A549 (cell line): ENCODE data around the gene CHCT1. TPM values are rescaled to one million over a fixed set of nuclear protein-coding genes. Genes with fewer than 3 reads are reported as not detected.
A peak's percentile ranks its signal among the peaks of the same experiment; 100 is the strongest.

Experiments used
- ATAC-seq, 2 experiments: fragments of 200-7000 bp in 1 of 2; fragments of >200 bp in 1 of 2; cut with Nextera tagmentation in 1 of 2; cut with Tn5 transposase in 1 of 2; 3 replicates each; pipeline versions ENCODE4 v1.8.0 to v1.9.1; 2018 to 2020; ENCODE audit warnings: mild to moderate bottlenecking in 1 of 2, moderate library complexity in 1 of 2
- CTCF ChIA-PET: fragments of 300-600 bp; sonication (Branson Sonifier 250); formaldehyde crosslinking; extraction: SDS; loops from one replicate; lab custom pipeline; 2021; ENCODE audit warnings: antibody characterized with exemption, inconsistent platforms; lab: Yijun Ruan, JAX
- POLR2A ChIA-PET: fragments of 350-600 bp; formaldehyde crosslinking; extraction: SDS; loops from one replicate; lab custom pipeline; 2021; ENCODE audit warnings: antibody characterized with exemption, inconsistent platforms; lab: Yijun Ruan, JAX
- DNase-seq, 2 experiments: peaks; one replicate each; pipeline versions ENCODE4 v3.0.0 to v3.0.0-alpha.2; 2011 to 2016; ENCODE audit warnings: low read depth in 1 of 2, low spot score in 1 of 2
- FAIRE-seq: peaks from 2 replicates; lab custom pipeline; 2011; peaks lifted over from hg19 to GRCh38; lab: Jason Lieb, UNC
- H3K27ac ChIP-seq, 2 experiments: fragments of >200 bp; sonication (Bioruptor Twin); formaldehyde crosslinking; 3 replicates each; pipeline ENCODE4 v1.5.1; 2016 to 2017
- H3K4me1 ChIP-seq: fragments of >200 bp; sonication (Bioruptor Twin); formaldehyde crosslinking; 3 replicates; pipeline ENCODE4 v1.6.1; 2016
- H3K4me2 ChIP-seq: fragments of >200 bp; sonication (Bioruptor Twin); formaldehyde crosslinking; 3 replicates; pipeline ENCODE4 v1.6.1; 2016
- H3K4me3 ChIP-seq: fragments of >200 bp; sonication (Bioruptor Twin); formaldehyde crosslinking; 3 replicates; pipeline ENCODE4 v1.5.1; 2016
- H3K9me3 ChIP-seq: fragments of >200 bp; sonication (Bioruptor Twin); formaldehyde crosslinking; 3 replicates; pipeline ENCODE4 v1.6.1; 2016
- BHLHE40 ChIP-seq: IDR thresholded peaks from 2 replicates; pipeline ENCODE4 v1.6.1; 2012; ENCODE audit warnings: low read depth, low read length, inconsistent platforms
- CBX2 ChIP-seq: fragments of 200-600 bp; sonication (generic); IDR thresholded peaks from 2 replicates; pipeline ENCODE4 v1.6.1; 2016; ENCODE audit warnings: low read depth, mild to moderate bottlenecking, borderline replicate concordance
- CBX8 ChIP-seq: fragments of 200-600 bp; sonication (generic); IDR thresholded peaks from 2 replicates; pipeline ENCODE4 v1.6.1; 2016
- CEBPB ChIP-seq, 2 experiments: fragments of >200 bp in 1 of 2; sonication (Bioruptor Twin) in 1 of 2; formaldehyde crosslinking in 1 of 2; IDR thresholded peaks; 2 replicates each; pipeline ENCODE4 v1.6.1; 2012 to 2016
- FOSL2 ChIP-seq, 2 experiments: fragments of 450-650 bp in 1 of 2; fragments of >200 bp in 1 of 2; sonication (Bioruptor Twin) in 1 of 2; formaldehyde crosslinking; IDR thresholded peaks; 2 replicates each; pipeline versions ENCODE4 v1.5.0 to v1.6.1; 2016 to 2020; ENCODE audit warnings: mild to moderate bottlenecking in 1 of 2, moderate library complexity in 1 of 2
- FOXS1 ChIP-seq: fragments of 250-450 bp; sonication (Bioruptor Pico); IDR thresholded peaks from 2 replicates; pipeline ENCODE4 v1.5.0; 2020; ENCODE audit warnings: mild to moderate bottlenecking, moderate library complexity
- GATA3 ChIP-seq: IDR thresholded peaks from 2 replicates; pipeline ENCODE4 v1.6.1; 2012; ENCODE audit warnings: borderline replicate concordance
- HOXB13 ChIP-seq: fragments of 250-450 bp; sonication (Bioruptor Pico); IDR thresholded peaks from 2 replicates; pipeline ENCODE4 v1.5.0; 2020; ENCODE audit warnings: low read depth, mild to moderate bottlenecking, moderate library complexity
- HOXB5 ChIP-seq: fragments of 250-450 bp; sonication (Bioruptor Pico); IDR thresholded peaks from 2 replicates; pipeline ENCODE4 v1.5.0; 2020; ENCODE audit warnings: mild to moderate bottlenecking, moderate library complexity
- MAZ ChIP-seq: fragments of 150-350 bp; IDR thresholded peaks from 2 replicates; pipeline ENCODE4 v1.6.1; 2014; ENCODE audit warnings: antibody characterized with exemption, low read depth, low read length, borderline replicate concordance
- MYC ChIP-seq: IDR thresholded peaks from 2 replicates; pipeline ENCODE4 v1.6.1; 2012; ENCODE audit warnings: mild to moderate bottlenecking, inconsistent platforms, low read length, improper control_type of control experiment, borderline replicate concordance
- NPAS2 ChIP-seq: fragments of 250-450 bp; sonication (Bioruptor Pico); IDR thresholded peaks from 2 replicates; pipeline ENCODE4 v1.8.0; 2022; ENCODE audit warnings: mild to moderate bottlenecking, moderate library complexity, borderline replicate concordance
- NR3C1 ChIP-seq: fragments of >200 bp; sonication (Bioruptor Twin); formaldehyde crosslinking; IDR thresholded peaks from 3 replicates; pipeline ENCODE4 v1.6.1; 2017
- PHF8 ChIP-seq: fragments of 200-600 bp; sonication (generic); IDR thresholded peaks from 2 replicates; pipeline ENCODE4 v1.6.1; 2016; ENCODE audit warnings: low read depth, mild to moderate bottlenecking, antibody characterized with exemption, moderate library complexity, borderline replicate concordance
- RAD21 ChIP-seq, 2 experiments: fragments of >200 bp in 1 of 2; sonication (Bioruptor Twin) in 1 of 2; formaldehyde crosslinking in 1 of 2; IDR thresholded peaks in 1 of 2; conservative IDR thresholded peaks in 1 of 2; 2 replicates in 1 of 2; 3 replicates in 1 of 2; pipeline ENCODE4 v1.6.1; 2012 to 2018; ENCODE audit warnings: inconsistent platforms in 1 of 2
- TP53 ChIP-seq: fragments of 250-450 bp; sonication (Bioruptor Pico); IDR thresholded peaks from 2 replicates; pipeline ENCODE4 v1.5.0; 2021; ENCODE audit warnings: mild to moderate bottlenecking, moderate library complexity
- ZC3H11A ChIP-seq: fragments of 450-650 bp; IDR thresholded peaks from 2 replicates; pipeline ENCODE4 v1.6.1; 2014; ENCODE audit warnings: antibody characterized with exemption, mild to moderate bottlenecking
- WGBS: methylation state at CpG from one replicate; pipeline ENCODE4 v1.1.6; 2017; ENCODE audit errors: missing lambda C conversion rate; 5-methylcytosine and 5-hydroxymethylcytosine counted together
- polyA plus RNA-seq, 4 experiments: library from polyadenylated mRNA; depleted of rRNA in 3 of 4; stranded (reverse); fragments of >200 nt; fragmentation: RNase III in 1 of 4; extraction: RNeasy Plus Mini Kit Qiagen cat#74134 plus additional on column Dnase treatment in 1 of 4; gene quantifications; 2 replicates in 3 of 4; 3 replicates in 1 of 4; pipeline ENCODE4 v1.2.3, GENCODE V29; 2011 to 2017
- TF ChIP-seq, protein P1 (sequence below): IDR thresholded peaks from 2 replicates; pipeline ENCODE4 v1.6.1; 2012
- TF ChIP-seq, protein P2 (sequence below): fragments of >200 bp; sonication (Bioruptor Twin); formaldehyde crosslinking; IDR thresholded peaks from 3 replicates; pipeline ENCODE4 v1.5.1; 2016
- TF ChIP-seq, protein P3 (sequence below): fragments of 150-350 bp; IDR thresholded peaks from 2 replicates; pipeline ENCODE4 v1.6.1; 2014; ENCODE audit warnings: low read depth, mild to moderate bottlenecking, low read length
- TF ChIP-seq, protein P4 (sequence below): fragments of 250-450 bp; sonication (Bioruptor Pico); IDR thresholded peaks from 2 replicates; pipeline ENCODE4 v1.5.0; 2020; ENCODE audit warnings: low read depth, mild to moderate bottlenecking, moderate library complexity
- TF ChIP-seq, protein P5 (sequence below): fragments of 200-600 bp; sonication (generic); IDR thresholded peaks from 2 replicates; pipeline ENCODE4 v1.6.1; 2016; ENCODE audit warnings: antibody characterized with exemption, mild to moderate bottlenecking, moderate library complexity
- TF ChIP-seq, protein P6 (sequence below): fragments of 250-450 bp; sonication (Bioruptor Pico); IDR thresholded peaks from 2 replicates; pipeline ENCODE4 v1.5.0; 2021; ENCODE audit warnings: mild to moderate bottlenecking, moderate library complexity, borderline replicate concordance

The CHCT1 gene
- polyA plus RNA-seq, 2 of the 4 experiments (the other 2 are of a cell fraction), result 0.10 TPM; not detected in 1

DNA sequence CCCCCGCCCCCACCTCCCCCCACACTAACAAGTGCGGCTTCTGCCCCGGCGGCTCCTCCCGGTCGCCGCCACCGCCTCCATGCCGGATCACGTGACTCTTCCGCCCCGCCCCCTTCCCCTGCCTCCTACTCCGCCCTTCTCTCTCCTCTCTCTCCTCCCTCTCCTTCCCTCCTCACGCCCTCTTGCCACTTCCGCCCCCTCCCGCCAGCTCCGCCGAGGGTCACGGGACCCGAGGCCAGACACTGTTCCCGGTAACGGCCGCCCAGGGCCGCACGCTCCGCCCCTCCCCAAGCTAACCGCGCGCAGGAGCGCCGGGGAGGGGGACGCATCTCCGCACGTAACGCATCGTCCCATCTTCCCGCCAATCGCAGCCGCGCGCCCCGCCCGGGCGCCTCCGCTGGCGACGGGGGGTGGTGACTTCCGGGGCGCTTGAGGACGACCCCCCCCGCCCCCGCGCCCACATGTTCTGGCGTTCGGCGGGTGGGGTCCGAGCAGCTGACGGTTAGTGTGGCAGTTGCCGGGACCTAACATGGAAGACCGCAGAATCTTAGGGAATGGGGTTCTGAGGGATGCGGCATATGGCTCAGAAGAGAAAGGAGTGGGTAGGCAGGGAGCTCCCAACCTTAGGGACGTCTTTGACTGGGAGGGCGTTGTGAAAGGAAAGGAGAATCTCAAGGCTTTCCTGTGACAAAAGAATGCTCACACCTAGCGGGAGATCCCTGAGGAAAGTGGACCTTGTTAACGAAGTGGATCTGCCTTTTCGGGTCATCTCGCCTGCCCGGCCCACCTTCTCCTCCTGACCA is 30.0 kb upstream of the CHCT1 start, which contains the start of gene USP32 (continued):
- TF ChIP-seq, protein P1, sequence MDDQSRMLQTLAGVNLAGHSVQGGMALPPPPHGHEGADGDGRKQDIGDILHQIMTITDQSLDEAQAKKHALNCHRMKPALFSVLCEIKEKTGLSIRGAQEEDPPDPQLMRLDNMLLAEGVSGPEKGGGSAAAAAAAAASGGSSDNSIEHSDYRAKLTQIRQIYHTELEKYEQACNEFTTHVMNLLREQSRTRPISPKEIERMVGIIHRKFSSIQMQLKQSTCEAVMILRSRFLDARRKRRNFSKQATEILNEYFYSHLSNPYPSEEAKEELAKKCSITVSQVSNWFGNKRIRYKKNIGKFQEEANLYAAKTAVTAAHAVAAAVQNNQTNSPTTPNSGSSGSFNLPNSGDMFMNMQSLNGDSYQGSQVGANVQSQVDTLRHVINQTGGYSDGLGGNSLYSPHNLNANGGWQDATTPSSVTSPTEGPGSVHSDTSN, result peak; percentile 80
- TF ChIP-seq HOXB5 (CRISPR knock-in tag), result peak; percentile 46; the same call in 1 of the 2 replicates
- TF ChIP-seq, protein P2, sequence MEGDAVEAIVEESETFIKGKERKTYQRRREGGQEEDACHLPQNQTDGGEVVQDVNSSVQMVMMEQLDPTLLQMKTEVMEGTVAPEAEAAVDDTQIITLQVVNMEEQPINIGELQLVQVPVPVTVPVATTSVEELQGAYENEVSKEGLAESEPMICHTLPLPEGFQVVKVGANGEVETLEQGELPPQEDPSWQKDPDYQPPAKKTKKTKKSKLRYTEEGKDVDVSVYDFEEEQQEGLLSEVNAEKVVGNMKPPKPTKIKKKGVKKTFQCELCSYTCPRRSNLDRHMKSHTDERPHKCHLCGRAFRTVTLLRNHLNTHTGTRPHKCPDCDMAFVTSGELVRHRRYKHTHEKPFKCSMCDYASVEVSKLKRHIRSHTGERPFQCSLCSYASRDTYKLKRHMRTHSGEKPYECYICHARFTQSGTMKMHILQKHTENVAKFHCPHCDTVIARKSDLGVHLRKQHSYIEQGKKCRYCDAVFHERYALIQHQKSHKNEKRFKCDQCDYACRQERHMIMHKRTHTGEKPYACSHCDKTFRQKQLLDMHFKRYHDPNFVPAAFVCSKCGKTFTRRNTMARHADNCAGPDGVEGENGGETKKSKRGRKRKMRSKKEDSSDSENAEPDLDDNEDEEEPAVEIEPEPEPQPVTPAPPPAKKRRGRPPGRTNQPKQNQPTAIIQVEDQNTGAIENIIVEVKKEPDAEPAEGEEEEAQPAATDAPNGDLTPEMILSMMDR, result no peak
- TF ChIP-seq FOXS1 (CRISPR knock-in tag), result 0 out of 2 replicates have a peak, but pooled peaks have one; percentile 48
- peak; percentile 72; the same call in 1 of the 2 replicates for TF ChIP-seq MAZ
- peak; percentile 67; the same call in 1 of the 2 replicates for TF ChIP-seq PHF8
- TF ChIP-seq, protein P3, sequence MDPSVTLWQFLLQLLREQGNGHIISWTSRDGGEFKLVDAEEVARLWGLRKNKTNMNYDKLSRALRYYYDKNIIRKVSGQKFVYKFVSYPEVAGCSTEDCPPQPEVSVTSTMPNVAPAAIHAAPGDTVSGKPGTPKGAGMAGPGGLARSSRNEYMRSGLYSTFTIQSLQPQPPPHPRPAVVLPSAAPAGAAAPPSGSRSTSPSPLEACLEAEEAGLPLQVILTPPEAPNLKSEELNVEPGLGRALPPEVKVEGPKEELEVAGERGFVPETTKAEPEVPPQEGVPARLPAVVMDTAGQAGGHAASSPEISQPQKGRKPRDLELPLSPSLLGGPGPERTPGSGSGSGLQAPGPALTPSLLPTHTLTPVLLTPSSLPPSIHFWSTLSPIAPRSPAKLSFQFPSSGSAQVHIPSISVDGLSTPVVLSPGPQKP, result 0 out of 2 replicates have a peak, but pooled peaks have one; percentile 4
- TF ChIP-seq, protein P4, sequence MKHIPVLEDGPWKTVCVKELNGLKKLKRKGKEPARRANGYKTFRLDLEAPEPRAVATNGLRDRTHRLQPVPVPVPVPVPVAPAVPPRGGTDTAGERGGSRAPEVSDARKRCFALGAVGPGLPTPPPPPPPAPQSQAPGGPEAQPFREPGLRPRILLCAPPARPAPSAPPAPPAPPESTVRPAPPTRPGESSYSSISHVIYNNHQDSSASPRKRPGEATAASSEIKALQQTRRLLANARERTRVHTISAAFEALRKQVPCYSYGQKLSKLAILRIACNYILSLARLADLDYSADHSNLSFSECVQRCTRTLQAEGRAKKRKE (CRISPR knock-in tag), result no peak
- no peak for TF ChIP-seq CBX2
- no peak for TF ChIP-seq CEBPB (IDR thresholded peaks at IDR 0.05)

DNA sequence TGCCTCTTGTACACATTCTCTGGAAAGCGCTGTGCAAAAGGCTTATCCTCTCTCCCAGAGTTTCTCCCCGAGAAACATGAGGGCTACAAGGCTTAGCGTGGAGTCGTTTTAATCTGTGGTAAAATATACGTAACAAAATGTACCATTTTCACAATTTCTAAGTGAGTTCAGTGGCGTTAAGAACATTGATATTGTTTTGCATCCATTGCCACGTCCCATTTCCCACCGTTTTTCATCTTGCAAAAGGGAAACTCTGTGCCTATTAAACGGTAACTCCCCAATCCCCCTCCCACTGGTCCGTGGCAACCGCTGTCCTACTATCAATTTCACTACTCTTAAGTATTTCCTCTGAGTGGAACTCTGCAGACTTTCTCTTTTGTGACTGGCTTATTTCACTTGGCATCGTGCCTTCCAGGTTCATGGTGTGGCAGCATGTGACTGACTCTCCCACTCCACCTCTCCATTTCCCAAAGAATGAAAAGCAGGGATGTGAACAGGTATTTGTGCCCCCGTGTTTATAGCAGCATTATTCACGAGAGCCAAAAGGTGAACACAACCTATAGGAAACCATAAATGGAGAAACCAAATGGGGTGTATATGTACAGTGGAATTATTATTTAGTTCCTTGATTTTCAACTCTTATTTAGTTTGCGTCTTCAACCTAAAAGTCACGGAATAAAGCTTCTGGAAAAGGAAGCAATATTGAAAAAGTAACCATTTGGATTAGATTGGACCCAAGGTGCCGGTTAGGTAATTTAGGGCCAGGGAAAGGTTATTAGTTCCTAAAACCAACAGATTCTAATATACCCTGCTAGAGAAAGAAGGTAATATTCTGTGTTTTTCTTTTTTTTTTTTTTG is 29.2 kb upstream of the CHCT1 start:
- Histone ChIP-seq H3K4me2 (peak overlapping the region; percentile 94), H3K9me3 (no peaks in the 10 kb centered on the region), H3K4me3 (peak overlapping the region; percentile 91), H3K27ac (peak overlapping the region; percentile 96), H3K4me1 (peaks cover 24% of the 10 kb centered on the region)
- ChIA-PET POLR2A (interaction anchor here (0.6 to 1.8 kb wide), 10 partner anchors 8 to 311 kb away, joined by 3 to 16 read pairs (median 7); partner anchors contain the start of genes BCAS3 and PPM1D), CTCF (interaction anchor here (0.6 to 2.5 kb wide), 9 partner anchors 8 to 250 kb away, joined by 3 to 6 read pairs (median 3); no protein-coding TSS in a partner anchor)
- FAIRE-seq, result no peak
- no peak for ATAC-seq
- peak; percentile 35 to 60 for DNase-seq
- 22% methylated on average over 17 of the region's 17 CpGs for WGBS
- TF ChIP-seq ZC3H11A (no peak), NR3C1 (no peak), BHLHE40 (no peak), RAD21 (conservative IDR thresholded peaks at IDR 0.05 in 1 of 2, IDR thresholded peaks at IDR 0.05 in 1 of 2) (no peak), GATA3 (no peak), CBX8 (no peak), NPAS2 (CRISPR knock-in tag) (no peak), MAZ (no peak), HOXB13 (CRISPR knock-in tag) (no peak), TP53 (CRISPR knock-in tag) (0 out of 2 replicates have a peak, but pooled peaks have one; percentile 18), FOSL2 (IDR thresholded peaks at IDR 0.05) (no peak), FOSL2 (CRISPR knock-in tag; IDR thresholded peaks at IDR 0.05) (no peak), MYC (no peak; the same call in 1 of the 2 replicates)
- TF ChIP-seq, protein P5, sequence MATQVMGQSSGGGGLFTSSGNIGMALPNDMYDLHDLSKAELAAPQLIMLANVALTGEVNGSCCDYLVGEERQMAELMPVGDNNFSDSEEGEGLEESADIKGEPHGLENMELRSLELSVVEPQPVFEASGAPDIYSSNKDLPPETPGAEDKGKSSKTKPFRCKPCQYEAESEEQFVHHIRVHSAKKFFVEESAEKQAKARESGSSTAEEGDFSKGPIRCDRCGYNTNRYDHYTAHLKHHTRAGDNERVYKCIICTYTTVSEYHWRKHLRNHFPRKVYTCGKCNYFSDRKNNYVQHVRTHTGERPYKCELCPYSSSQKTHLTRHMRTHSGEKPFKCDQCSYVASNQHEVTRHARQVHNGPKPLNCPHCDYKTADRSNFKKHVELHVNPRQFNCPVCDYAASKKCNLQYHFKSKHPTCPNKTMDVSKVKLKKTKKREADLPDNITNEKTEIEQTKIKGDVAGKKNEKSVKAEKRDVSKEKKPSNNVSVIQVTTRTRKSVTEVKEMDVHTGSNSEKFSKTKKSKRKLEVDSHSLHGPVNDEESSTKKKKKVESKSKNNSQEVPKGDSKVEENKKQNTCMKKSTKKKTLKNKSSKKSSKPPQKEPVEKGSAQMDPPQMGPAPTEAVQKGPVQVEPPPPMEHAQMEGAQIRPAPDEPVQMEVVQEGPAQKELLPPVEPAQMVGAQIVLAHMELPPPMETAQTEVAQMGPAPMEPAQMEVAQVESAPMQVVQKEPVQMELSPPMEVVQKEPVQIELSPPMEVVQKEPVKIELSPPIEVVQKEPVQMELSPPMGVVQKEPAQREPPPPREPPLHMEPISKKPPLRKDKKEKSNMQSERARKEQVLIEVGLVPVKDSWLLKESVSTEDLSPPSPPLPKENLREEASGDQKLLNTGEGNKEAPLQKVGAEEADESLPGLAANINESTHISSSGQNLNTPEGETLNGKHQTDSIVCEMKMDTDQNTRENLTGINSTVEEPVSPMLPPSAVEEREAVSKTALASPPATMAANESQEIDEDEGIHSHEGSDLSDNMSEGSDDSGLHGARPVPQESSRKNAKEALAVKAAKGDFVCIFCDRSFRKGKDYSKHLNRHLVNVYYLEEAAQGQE, result no peak
- TF ChIP-seq, protein P6, sequence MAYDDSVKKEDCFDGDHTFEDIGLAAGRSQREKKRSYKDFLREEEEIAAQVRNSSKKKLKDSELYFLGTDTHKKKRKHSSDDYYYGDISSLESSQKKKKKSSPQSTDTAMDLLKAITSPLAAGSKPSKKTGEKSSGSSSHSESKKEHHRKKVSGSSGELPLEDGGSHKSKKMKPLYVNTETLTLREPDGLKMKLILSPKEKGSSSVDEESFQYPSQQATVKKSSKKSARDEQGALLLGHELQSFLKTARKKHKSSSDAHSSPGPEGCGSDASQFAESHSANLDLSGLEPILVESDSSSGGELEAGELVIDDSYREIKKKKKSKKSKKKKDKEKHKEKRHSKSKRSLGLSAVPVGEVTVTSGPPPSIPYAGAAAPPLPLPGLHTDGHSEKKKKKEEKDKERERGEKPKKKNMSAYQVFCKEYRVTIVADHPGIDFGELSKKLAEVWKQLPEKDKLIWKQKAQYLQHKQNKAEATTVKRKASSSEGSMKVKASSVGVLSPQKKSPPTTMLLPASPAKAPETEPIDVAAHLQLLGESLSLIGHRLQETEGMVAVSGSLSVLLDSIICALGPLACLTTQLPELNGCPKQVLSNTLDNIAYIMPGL (CRISPR knock-in tag), result no peak
